Subcutaneous adipose tissue (tissue), 4 donors: ENCODE measurements around the gene LY86. TPM values are rescaled to one million over a fixed set of nuclear protein-coding genes. Genes with fewer than 3 reads are reported as not detected.

Experiments
- total RNA-seq, 4 donors: library from RNA; depleted of rRNA; stranded (reverse); fragments of >200 nt; gene quantifications; one replicate each; pipeline ENCODE4 v1.1.0, GENCODE V29; 2016
- TF ChIP-seq, protein P1 (sequence below): fragments of 450-650 bp; IDR thresholded peaks from one replicate; pipeline ENCODE4 v1.5.1; 2016; ENCODE audit warnings: low read depth, mild to moderate bottlenecking, control low read depth, antibody characterized with exemption, moderate library complexity

Gene LY86
- total RNA-seq, 4 donors from 2014 or later = 2.6 to 111 (median 4.9) TPM

- TF ChIP-seq, protein P1, sequence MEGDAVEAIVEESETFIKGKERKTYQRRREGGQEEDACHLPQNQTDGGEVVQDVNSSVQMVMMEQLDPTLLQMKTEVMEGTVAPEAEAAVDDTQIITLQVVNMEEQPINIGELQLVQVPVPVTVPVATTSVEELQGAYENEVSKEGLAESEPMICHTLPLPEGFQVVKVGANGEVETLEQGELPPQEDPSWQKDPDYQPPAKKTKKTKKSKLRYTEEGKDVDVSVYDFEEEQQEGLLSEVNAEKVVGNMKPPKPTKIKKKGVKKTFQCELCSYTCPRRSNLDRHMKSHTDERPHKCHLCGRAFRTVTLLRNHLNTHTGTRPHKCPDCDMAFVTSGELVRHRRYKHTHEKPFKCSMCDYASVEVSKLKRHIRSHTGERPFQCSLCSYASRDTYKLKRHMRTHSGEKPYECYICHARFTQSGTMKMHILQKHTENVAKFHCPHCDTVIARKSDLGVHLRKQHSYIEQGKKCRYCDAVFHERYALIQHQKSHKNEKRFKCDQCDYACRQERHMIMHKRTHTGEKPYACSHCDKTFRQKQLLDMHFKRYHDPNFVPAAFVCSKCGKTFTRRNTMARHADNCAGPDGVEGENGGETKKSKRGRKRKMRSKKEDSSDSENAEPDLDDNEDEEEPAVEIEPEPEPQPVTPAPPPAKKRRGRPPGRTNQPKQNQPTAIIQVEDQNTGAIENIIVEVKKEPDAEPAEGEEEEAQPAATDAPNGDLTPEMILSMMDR = no peak
These were observed 41.2 kb upstream of the LY86 start for GRCh38 chr6:6547110-6547879.

DNA sequence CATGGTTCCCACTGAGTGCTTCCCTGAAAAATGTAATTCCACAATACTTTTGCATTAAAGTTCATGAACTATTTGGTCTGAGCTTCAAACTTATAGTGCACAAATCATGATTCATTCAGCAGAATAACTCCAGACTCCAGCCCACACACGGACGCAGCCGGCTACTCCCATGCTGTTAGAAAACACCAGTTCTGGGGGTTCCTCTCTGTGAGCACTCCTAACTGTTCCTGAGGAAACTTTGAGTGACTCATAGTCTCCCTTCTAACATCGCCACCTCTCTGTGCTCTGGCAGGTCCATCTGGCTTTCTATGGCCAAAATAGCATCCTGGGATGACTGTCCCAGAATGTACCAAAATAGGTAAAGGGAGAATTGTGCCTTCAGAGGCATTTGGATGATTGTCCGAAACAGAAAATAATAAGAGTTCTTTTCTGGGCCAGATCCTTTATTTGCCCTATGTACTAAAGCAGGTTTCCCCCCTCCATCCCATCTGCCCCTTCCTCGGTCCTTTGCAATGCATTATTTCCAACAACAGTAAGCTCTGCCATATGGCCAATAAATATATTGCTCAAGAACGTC, 32.3 kb upstream of the LY86 start:
- TF ChIP-seq, protein P1 = no peak

DNA sequence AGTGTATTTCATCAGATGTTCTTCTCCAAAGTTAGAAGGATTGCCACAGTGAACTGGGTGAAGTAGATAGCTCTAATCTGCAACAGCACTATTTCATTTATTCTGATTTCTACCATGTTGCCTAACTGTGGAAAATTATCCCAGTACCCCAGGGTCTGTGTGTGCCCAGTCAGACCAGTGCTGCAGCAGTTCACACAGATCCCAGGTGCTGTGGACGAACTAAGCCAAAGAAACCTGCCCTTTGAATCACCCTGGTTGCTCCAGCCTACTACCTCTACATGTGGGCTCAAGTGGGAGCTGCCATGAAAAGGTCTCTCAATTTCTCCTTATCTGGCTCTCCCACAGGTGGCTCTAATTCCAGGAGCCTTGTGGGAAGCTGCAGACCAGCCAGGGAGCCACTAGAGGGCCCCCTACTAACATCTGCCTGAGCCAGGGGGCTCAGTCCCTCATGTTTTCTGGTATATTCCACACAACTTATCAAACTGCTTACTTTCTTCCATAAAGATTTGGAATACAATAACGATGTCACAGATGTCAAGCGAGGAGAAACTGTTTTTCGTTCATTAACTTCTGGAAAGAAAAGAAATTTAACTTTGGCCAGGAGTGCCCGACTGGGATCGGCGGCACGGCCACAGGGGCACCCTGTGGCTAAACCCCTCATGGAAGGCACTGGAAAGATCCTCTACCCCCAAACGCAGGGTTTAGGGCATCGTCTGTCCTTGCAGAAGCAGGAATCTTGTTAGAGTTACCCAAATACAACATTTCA, 31.6 kb upstream of the LY86 start:
- TF ChIP-seq, protein P1 = no peak

DNA sequence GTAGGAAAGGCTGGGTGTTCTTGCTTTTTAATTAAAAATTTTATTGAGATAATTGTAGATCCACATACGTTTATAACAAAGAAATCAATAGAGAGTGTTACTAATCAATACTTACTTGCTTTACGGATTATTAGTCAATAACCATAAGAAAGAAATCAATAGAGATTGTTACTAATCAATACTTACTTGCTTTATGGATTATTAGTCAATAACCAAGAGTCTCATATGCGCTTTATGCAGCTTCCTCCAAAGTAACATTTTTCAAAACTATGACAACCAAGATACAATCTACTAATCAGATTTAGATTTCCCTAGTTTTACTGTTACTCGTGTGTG, 31.0 kb upstream of the LY86 start:
- TF ChIP-seq, protein P1 = no peak

DNA sequence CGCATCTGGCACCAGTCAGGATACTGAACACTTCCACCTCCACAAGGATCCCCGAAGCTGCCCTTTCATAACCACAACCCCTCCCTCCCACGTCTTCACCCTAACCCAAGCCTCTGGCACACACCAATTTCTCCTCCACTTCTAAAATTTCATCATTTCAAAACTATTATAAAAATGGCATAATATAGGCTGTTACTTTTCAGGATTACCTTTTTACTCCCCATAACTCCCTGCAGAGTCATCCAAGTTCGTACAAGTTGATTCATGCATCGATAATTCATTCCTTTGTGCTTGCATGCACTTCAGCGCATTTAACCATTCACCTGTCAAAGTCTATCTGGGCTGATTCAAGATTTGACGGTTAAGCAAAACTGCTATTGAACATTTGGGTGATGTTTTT, 30.6 kb upstream of the LY86 start:
- TF ChIP-seq, protein P1 = no peak

DNA sequence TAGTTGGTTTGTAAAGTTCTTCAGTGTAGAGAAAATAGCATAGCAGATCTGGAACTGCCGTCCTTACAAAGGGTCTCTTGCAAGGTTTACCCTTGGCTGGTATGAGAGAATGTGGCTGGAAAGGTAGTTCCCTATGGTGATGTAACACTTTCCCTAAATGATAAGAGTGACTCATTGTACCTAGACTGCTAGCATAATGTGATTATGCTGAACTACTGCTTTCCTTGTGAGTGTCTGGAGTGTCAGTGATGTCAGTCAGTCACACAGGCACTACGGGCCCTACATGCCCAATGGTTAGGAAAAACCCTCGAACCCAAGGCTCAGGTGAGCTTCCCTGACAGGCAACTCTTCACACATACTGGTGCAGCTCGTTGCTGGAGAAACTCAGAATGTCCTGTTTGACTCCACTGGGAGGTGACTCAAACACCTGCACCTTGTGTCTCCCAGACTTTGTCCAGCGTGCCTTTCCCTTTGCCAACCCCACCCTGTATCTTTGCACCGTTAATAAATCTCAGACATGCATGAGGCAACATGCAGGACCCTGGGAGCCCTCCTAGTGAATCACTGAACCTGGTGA, 28.4 kb upstream of the LY86 start:
- TF ChIP-seq, protein P1 = no peak

GRCh38 chr6:6560909-6561308, 27.6 kb upstream of the LY86 start:
- TF ChIP-seq, protein P1 = no peak
